A549 treated with ZK216348 at 1 μM for 4 hours (cell line): Measurements from ENCODE around the gene PRF1. TPM values are rescaled to one million over a fixed set of nuclear protein-coding genes. Genes with fewer than 3 reads are reported as not detected.

ENCODE experiments used
- total RNA-seq: library from RNA; stranded (reverse); fragments of 200-300 nt; extraction: Qiagen RNA extraction; gene quantifications from 5 replicates; pipeline ENCODE4 v1.2.3, GENCODE V29; 2022; ENCODE audit warnings: low read depth

The PRF1 gene
- total RNA-seq: not detected in 5 replicates

DNA sequence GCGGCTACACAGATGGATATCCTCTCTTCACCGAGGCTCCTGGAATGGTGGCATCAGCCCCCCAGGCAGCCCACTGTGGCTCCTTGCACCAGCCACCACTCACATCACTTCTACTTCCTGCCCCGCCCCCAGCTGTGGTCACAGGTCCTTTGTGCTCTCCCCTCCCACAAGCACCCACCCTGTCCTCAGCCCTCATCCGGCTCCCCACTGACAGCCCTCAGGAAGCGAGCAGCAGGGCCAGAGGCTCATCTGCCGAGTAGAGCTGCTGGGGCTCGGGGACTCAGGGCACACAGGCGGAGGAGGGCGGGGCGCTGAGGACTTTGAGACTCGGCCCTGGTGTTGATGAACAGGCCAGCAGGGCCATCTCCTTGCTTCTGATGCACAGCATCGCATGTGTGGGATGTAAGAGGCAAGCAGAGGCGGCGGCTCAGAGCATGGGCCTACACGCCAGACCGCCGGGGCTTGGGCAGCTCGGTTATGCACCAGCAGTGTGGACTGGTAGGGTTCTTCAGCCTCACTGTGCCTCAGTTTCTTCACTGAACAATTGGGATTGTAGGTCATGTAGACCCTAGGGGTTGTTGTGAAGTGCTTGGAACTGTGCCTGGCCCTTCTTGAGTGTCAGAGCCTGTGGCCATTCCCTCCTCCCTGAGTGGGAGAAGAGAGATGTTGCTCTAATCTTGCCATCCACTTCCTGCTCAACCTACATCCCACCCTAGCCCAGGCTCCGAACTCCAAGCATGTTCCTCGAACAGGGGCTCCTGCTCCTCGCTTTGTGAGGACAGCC lies at the start of gene PRF1:
PRF1 (minus strand) TSS at position 77 of the 784 bp plus-strand sequence. CDS start 1,839 bp downstream, outside the sequence.

Other genes with a start within 250 kb of the PRF1 start
- gene LRRC20, start 220.1 kb downstream of the PRF1 start, total RNA-seq: 17.1 to 21.9 TPM (median 20.6 TPM) in 5 replicates
- gene EIF4EBP2, start 198.6 kb downstream of the PRF1 start, total RNA-seq: 10.3 to 16.1 TPM (median 14.9 TPM) in 5 replicates
- gene NODAL, start 161.1 kb downstream of the PRF1 start, total RNA-seq: not detected in 5 replicates
- 4.2 to 8.5 TPM (median 7.4 TPM) in 5 replicates for gene PALD1, start 124.0 kb downstream of the PRF1 start, total RNA-seq
- 0.05 to 0.14 TPM (median 0.07 TPM) in 4 of 5 replicates, not detected in the other for gene ADAMTS14, start 69.8 kb upstream of the PRF1 start, total RNA-seq
- not detected in 5 replicates for gene TBATA, start 182.6 kb upstream of the PRF1 start, total RNA-seq
- gene SGPL1, start 213.2 kb upstream of the PRF1 start, total RNA-seq: 23.6 to 32.2 TPM (median 28.1 TPM) in 5 replicates